ENCODE measurements around the gene DBNL.

Gene DBNL

GRCh38 chr7:44062180-44062902, 17.8 kb downstream of the DBNL start:
- no peak for DNase-seq (ENCODE audit: low spot score)

DNA sequence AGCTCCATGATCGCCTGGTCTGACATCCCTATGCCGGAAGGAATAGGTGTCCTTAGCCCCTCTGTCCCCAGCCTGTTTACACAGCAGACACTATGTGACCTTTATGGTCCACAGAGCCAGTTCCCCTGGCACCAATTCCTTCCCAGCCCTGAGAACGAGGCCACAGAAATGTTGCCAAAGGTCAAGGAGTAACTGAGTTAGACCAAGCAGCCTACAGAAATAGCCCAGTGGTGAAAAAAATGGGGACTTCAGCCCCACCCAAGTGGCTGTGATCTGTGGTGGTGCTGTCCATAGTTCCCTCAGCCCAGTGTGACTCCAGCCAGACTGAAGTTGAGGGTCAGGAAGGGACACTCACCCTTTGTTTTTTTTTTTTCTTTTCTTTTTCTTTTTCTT, 18.4 kb downstream of the DBNL start:
- DNase-seq (ENCODE audit: low spot score), result no peak

GRCh38 chr7:44063547-44063893, 19.0 kb downstream of the DBNL start:
- DNase-seq (ENCODE audit: low spot score), result no peak

DNA sequence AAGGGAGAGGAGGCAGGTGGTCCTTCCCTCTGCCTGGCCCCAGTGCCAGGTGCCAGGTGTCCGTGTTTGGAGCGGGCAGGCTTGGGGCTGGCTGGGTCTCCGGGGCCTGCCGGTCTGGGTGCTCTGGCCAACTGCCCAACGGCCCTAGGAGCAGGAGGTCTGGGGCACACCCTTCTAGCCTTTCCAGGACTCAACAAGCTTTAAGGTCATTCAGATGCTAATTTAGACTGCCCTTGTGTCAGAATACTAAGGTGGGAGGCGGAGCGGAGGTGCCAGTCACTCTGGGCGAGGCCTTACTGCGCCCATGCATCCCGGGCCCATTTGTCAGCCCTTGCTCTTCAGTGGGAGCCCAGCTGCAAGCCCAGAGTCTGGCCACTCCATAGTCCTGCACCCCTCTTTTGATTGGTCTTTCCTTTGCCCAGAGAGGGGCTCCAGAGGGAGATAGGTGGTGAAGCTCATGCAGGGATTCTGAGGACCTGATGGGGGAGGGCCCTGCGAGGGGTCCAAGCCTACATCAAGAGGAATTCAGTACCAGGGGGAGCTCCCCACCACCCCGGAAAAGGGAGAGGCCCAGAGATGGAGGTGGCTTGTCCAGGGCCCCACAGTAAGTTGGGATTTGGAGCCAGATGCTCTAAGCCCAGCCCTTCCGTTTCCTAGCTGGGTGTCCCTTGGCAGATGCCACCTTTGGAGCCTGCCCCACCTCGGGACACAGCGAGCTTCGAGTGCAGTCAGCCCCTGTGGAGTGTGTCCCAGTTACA, 19.6 kb downstream of the DBNL start:
- no peak for DNase-seq (ENCODE audit: low spot score)

DNA sequence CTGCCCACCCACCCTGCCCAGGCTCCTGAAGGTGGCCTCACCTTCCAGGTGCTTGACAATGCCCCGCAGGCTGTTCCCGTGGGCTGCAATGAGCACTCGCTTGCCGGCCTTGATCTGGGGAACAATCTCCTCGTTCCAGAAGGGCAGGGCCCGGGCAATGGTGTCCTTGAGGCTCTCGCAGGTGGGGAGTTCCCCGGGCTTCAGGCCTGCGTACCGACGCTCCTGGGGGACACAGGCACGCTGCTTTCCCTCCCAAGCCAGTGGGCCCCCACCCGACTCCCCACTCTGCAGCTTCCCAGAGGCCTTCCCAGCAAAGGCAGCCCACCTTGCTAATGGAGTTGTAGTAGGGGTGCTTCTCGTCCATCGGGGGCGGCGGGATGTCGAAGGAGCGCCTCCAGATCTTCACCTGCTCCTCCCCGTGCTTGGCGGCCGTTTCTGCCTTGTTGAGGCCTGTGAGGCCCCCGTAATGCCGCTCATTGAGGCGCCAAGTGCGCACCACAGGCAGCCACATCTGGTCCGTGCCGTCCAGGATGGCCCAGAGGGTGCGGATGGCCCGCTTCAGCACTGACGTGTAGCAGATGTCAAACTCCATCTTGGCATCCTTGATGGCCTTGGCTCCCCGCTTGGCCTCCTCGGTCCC, 20.4 kb downstream of the DBNL start:
- DNase-seq (ENCODE audit: low spot score), result no peak

DNA sequence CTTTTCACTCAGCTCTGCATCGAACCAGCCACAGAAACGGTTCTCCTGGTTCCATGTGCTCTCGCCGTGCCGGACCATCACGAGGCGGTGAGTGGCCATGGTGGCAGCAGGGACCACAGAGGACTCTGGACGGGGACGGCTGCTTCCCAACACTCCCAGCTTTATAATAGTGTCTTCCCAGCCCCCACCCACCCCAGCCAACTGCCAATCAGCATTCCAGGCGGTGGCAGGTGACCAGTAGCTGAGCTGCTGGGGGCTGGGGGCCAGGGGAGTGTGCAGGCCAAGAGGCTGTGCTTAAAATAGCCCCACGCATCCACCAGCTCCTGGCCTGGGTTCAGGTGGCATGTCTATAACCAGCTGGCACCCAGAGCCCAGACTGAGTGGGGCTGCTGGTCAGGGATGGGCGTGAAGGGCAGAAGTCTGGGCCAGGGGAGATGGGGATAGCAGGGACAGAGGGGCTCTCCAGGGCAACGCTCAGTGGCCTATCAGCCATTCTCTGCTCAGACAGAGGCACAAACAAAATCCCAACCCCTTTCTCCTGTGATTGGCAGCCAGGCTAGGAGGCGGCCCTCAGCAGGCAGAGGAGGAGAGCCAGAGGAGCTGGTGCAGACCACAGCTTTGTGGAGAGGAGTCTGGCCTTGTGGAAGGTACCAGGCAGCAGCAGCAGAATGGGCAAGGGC, 21.1 kb downstream of the DBNL start, which contains the start of gene PGAM2:
Gene PGAM2, minus strand, starts transcription at position 137 of the 680 bp plus-strand sequence. Its CDS starts 38 bp downstream, at position 99.
- DNase-seq (ENCODE audit: low spot score), result no peak

- no peak for DNase-seq (ENCODE audit: low spot score)
These were observed 21.6 kb downstream of the DBNL start for GRCh38 chr7:44066111-44066460.

DNA sequence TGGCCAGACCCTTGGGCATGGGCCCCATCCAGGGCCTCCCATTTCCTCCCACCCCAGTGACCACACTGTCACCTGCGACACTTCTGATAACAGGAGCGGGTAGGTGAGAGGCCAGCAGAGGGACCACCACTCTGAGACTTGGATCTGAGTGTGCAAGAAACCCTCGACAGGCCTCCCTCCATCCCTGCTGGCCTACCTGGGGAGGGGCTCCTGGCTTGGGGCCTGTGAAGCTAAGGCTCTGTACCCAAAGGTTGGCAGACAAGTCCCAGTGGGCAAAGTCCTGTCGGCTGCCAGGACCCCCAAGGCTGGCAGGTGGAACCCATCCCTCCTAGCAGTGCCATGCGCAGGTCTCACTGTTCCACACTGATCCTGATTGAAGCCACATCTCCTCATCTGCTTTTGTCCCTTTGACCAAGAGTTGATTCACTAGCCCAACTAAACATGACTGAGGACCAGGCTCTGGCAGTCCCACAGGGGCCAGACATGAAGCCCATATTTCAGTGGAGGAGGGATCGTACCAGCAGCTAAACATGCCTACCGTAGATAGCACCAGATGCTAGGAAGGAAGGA, 22.1 kb downstream of the DBNL start:
- DNase-seq (ENCODE audit: low spot score), result no peak

- DNase-seq (ENCODE audit: low spot score), result no peak
These were observed 22.8 kb downstream of the DBNL start for GRCh38 chr7:44067064-44067951.

- no peak for DNase-seq (ENCODE audit: low spot score)
These were observed 23.6 kb downstream of the DBNL start for GRCh38 chr7:44068054-44068453.

GRCh38 chr7:44071726-44072363, 27.3 kb downstream of the DBNL start:
- DNase-seq (ENCODE audit: low spot score), result no peak

DNA sequence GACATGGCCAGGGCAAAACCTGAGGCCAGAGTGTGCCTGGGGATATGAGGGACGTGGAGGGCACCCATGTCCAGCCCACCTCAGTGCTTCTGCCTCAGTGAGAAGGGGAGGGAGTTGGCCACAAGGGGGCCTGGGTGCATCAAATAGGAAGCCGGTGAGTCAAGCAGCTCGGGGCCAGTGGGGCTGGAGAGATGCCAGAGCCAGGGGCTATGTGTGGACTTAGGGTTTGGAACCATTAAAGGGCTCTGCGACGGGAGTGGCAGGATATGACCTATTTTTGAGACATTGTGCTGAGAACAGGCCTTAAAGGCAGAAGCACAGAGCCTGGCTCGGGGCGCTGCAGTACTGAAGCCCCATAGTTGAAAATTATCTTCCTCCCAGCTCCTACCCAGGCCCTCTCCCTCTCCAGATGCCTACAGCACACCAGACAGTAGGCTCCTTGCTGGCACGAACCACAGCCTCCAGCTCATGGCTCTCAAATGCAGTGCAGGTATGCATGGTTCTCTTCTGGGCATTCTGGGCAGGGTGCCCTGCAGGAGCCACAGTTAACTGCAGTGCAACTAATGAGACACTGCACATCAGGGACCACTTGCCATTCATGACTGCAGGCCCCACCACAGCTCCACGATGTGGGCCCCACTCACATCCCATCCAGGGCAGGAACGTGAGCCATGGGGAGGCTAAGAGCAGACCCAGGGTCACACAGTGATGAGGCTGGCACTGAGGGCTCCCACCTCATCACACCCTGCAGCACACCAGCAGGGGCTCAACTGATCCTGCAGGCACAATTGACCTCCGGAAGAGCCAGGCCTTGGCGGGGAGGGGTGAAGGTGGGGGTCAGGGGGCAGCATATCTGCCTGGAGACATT, 28.1 kb downstream of the DBNL start:
- peak; percentile 89 for DNase-seq (ENCODE audit: low spot score)

DNA sequence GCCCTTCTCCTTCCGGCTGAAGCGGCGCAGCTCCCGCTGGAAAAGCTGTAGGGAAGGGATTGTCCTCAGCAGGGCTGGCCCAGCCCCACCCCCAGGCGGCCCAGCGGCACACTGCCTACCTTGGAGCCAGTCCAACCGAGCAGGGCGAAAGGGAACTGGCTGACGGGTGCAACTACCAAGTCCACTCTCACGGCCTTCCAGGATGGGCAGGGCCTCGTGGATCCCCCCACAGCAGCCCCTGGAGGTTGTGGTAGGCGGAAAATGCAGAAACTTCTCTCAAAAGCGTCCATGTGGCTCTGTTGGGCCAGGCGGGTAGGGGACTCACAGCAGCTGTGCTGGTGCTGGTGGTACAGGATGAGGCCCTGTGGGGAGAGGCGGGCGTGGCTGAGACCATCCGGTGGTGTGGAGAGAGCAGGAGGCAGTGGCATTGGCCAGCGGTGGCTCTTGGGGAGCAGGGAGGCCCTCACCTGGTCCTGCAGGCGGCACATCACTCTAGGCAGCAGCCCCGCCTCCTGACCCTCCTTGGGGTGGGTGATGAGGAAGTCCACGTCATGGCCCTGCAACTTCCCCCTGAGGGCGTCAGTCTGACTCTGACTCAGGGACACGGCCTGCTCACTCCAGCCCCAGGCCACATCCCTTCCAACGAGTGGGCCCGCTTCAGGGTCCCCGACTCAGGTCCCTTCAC, 29.3 kb downstream of the DBNL start:
- DNase-seq (ENCODE audit: low spot score), result peak; percentile 67

DNA sequence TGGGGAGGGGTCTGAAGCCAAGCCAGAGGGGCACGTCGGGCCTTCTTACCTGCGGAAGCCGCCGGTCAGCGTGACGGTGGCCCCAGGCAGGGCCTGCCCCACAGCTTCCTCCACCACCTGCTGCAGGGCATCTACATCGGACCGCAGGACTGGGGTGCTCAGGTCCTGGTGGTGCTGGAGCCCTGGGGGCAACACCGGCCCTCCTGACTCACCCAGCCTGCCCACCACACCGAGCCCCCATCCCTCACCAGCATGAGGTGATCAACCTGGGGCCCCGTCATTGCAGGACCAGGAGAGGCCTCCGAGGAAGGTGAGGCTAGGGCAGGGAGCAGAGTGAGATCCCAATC, 29.8 kb downstream of the DBNL start:
- no peak for DNase-seq (ENCODE audit: low spot score)

DNA sequence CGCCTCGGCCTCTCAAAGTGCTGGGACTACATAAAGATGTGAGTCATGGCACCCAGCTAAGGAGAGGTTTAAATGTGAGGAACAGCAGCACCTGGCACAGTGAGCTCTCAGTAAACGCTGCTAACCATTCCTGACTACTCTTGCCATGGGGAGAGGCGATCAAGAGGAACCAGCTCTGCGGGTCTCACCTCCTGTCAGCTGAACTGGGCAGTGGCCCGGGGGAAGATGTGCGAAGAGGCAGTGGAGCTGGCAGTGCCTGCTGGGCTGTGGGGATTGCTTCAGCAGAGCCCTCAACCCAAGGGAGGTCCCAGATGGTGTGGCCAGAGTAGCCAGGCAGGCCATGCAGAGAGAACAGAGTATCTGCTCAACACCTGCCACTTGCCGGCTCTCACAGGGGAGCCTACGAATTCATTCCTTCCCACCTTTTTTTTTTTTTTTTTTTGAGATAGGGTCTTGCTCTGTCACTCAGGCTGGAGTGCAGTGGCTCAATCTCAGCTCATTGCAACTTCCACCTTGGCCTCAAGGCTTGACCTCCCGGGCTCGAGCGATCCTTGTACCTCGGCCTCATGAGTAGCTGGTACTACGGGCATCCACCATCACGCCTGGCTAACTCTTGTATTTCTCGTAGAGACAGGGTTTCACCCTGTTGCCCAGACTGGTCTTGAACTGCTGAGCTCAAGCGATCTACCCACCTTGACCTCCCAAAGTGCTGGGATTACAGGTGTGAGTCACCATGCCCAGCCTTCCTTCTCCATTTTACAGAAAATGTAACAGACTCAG, 31.0 kb downstream of the DBNL start:
- no peak for DNase-seq (ENCODE audit: low spot score)

DNA sequence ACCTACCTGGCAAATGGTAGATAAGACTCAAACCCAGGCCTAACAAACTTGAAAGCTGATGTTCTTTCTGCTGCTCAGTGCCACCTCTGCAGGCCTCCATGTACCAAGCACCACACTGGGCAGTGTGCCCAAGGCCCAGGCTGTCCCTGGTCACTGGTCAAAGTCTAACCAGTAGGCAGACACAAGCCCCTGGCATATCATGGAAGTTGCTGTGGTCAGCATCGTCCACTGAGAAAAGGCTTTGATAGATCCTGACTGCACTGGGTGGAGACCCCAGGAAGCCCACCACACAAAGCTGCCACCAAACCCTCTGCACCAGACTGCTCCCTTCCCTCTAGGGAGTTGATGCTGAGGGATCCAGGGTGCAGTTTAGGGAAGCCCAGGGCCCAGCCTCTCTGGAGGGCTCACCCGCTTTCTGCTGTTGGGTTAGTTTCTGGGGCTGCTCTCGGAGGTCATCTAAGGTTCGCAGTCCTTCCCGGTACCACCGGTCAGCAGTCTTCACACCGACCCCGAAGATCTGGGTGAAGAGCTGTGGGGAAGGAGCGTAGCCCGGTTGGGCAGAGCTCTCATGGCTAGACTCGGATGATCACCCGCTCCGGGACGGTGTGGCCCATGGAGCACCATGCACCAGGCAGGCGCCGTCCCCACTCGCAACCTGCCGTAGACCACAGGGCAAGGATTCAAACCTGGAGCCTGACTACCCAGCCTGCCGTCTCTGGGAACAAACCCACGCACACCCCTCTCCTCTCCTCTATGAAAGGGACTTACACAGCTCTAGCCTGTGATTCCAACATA, 31.8 kb downstream of the DBNL start:
- no peak for DNase-seq (ENCODE audit: low spot score)

GRCh38 chr7:44077061-44077460, 32.6 kb downstream of the DBNL start:
- DNase-seq (ENCODE audit: low spot score), result no peak

DNA sequence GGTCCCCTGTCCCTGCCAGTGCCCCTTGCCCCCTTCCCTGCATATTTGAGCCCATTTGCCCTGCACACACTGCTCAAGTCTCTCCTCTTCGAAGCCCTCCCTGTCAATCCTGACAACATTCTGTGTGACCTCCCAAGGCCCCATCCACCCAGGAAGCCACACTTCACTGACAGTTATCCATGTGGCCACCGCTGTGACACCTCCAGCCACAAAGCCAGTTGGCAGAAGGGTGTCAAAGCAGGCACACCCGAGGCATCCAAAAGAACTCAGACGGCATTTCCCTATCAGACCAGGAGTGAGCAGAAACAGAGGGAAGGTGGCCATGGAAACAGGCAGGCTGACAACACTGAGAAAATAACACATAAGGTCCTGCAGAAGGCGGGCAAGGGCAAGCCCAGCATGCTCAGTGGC, 33.2 kb downstream of the DBNL start:
- DNase-seq (ENCODE audit: low spot score), result no peak

All from AG08395 (cell line).